SJCRH30 (cell line): Measurements from ENCODE around the gene DENND2C. TPM values are rescaled to one million over a fixed set of nuclear protein-coding genes. Genes with fewer than 3 reads are reported as not detected.
A peak's percentile ranks its signal among the peaks of the same experiment; 100 is the strongest.

ENCODE experiments used
- DNase-seq, 2 experiments: peaks; one replicate each; pipeline ENCODE4 v3.0.0-alpha.2; 2015 to 2020
- H3K27ac ChIP-seq: fragments of 250-450 bp; sonication (Bioruptor Pico); 2 replicates; pipeline ENCODE4 v1.5.1; 2020; ENCODE audit warnings: mild to moderate bottlenecking, moderate library complexity
- H3K27me3 ChIP-seq: fragments of 250-450 bp; sonication (Bioruptor Pico); 2 replicates; pipeline ENCODE4 v1.5.1; 2020; ENCODE audit warnings: mild to moderate bottlenecking, moderate library complexity
- H3K36me3 ChIP-seq: fragments of 250-450 bp; sonication (Bioruptor Pico); 2 replicates; pipeline ENCODE4 v1.5.1; 2020; ENCODE audit warnings: mild to moderate bottlenecking, moderate library complexity
- H3K4me1 ChIP-seq: fragments of 250-450 bp; sonication (Bioruptor Pico); 2 replicates; pipeline ENCODE4 v1.5.1; 2020; ENCODE audit warnings: mild to moderate bottlenecking, moderate library complexity
- H3K4me3 ChIP-seq: fragments of 250-450 bp; sonication (Bioruptor Pico); 2 replicates; pipeline ENCODE4 v1.5.1; 2020; ENCODE audit warnings: mild to moderate bottlenecking, moderate library complexity
- H3K9me3 ChIP-seq: fragments of 250-450 bp; sonication (Bioruptor Pico); replicated peaks from 2 replicates; pipeline ENCODE4 v1.5.1; 2020; ENCODE audit warnings: mild to moderate bottlenecking, moderate library complexity
- total RNA-seq: library from RNA; depleted of rRNA; stranded (reverse); fragments of >200 nt; shearing (Covaris generic); gene quantifications from 2 replicates; pipeline ENCODE4 v1.2.3, GENCODE V29; 2014

DENND2C gene
- total RNA-seq, 1 experiment from 2014 or later, result 2.1 TPM

DNA sequence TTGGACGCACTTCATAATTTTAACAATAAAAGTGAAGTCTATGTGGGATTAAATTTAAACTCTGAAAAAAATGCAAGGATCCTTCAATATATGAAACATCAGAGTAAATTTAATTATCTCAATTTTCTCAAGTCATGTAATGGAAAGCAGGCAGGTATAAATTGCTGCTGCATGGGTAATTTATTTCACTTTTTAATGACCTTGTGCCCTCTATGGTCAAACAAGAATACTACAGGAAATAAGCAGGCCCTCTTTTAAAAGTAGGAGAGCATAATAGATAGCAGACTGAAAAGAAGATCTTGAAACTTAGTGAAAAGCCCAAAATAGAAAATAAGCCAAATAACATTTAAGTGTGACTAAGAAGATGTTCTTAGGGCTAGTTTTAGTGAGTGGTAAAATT, 111.3 kb downstream of the DENND2C start:
- H3K27me3 ChIP-seq, result no peaks in the 10 kb centered on the region
- H3K4me1 ChIP-seq, result peaks cover 6% of the 10 kb centered on the region; the same call in 1 of the 2 replicates
- no peak overlapping the region for H3K27ac ChIP-seq
- H3K9me3 ChIP-seq, result 0 out of 2 replicates have a peak, but pooled peaks cover 6% of the 10 kb centered on the region
- no peak overlapping the region for H3K4me3 ChIP-seq
- H3K36me3 ChIP-seq, result no peaks in the 10 kb centered on the region
- peak in 1 of 2 experiments; percentile 29 for DNase-seq

DNA sequence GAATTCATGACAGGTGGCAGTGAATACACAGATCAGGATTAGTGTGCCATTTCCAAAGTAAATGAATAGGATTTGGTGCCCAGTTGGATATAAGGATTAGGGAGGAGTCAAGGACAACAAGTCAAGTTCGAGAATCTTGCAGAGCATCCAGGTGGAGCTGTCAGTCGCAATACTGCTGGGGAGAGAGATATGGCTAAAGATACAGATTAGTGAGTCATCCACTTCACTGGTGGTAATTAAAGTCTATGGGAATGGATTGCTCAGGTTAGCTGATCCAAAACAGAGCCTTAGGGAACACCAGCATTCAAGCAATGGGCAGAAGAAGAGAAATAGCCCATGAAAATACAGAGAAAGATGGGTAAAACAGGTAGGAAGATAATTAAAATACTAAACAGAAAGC, 115.3 kb downstream of the DENND2C start:
- peak; percentile 39 to 66 for DNase-seq
- Histone ChIP-seq H3K9me3 (no peaks in the 10 kb centered on the region), H3K27me3 (no peaks in the 10 kb centered on the region), H3K27ac (no peak overlapping the region), H3K36me3 (no peaks in the 10 kb centered on the region), H3K4me3 (no peak overlapping the region), H3K4me1 (peaks cover 3% of the 10 kb centered on the region; the same call in 1 of the 2 replicates)

DNA sequence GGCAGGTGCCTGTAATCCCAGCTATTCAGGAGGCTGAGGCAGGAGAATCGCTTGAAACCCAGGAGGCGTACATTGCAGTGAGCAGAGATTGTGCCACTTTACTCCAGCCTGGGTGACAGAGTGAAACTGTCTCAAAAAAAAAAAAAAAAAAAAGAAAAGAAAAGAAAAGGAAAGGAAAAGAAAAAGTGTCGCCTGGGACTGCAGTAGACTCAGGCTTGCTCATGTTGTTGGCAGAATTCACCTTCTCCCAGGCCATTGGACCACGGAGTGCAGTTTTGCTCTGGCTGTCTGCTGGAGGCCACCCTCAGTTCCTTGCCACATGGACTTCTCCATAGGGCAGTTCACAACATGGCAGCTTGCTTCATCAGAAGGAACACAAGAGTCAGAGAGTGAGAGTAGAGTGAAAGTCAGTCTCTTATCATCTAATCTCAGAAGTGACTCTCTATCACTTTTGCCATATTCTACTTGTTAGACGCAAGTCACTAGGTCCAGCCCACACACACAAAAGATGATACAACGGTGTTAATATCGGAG, 117.7 kb downstream of the DENND2C start:
- no peaks in the 10 kb centered on the region for H3K27me3 ChIP-seq
- H3K27ac ChIP-seq, result no peak overlapping the region
- peaks cover 3% of the 10 kb centered on the region; the same call in 1 of the 2 replicates for H3K4me1 ChIP-seq
- H3K4me3 ChIP-seq, result no peak overlapping the region
- DNase-seq, result no peak
- no peaks in the 10 kb centered on the region for H3K9me3 ChIP-seq
- no peaks in the 10 kb centered on the region for H3K36me3 ChIP-seq

DNA sequence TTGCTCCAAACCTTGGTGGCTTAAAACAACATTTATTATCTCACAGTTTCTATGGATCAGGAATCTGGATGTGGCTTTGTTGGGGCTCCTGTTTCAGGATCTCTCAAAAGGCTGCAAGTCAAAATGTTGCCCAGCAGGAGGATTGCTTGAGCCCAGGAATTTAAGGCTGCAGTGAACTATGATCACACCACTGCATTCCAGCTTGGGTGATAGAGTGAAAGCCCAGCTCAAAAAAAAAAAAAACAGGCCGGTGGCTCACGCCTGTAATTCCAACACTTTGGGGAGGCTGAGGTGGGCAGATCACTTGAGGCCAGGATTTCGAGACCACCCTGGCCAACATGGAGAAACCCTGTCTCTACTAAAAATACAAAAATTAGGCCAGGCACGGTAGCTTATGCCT, 118.4 kb downstream of the DENND2C start:
- Histone ChIP-seq H3K4me3 (no peak overlapping the region), H3K27me3 (no peaks in the 10 kb centered on the region), H3K9me3 (no peaks in the 10 kb centered on the region), H3K36me3 (no peaks in the 10 kb centered on the region), H3K4me1 (peaks cover 3% of the 10 kb centered on the region; the same call in 1 of the 2 replicates), H3K27ac (no peak overlapping the region)
- DNase-seq, result peak in 1 of 2 experiments; percentile 7

DNA sequence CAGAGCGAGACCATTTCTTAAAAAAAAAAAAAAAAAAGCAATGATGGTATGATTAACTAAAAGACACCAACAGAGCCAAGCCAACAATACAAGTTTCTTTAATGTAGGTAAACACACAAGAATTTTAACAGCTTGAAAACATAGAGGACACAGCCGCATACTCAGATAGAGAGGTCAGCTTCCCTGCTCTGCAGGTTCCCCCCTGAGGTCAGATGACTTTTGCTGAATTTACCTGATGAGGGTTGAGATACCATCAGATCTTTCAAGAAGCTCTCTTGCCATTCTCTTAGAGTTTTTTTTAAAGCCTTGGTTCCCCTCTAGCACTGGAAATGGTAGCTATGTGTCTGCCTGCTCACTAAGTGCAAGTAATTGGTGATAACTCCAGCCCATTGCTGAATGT, 119.5 kb downstream of the DENND2C start:
- Histone ChIP-seq H3K4me3 (no peak overlapping the region), H3K36me3 (no peaks in the 10 kb centered on the region), H3K4me1 (peaks cover 3% of the 10 kb centered on the region; the same call in 1 of the 2 replicates), H3K27ac (no peak overlapping the region), H3K27me3 (no peaks in the 10 kb centered on the region), H3K9me3 (no peaks in the 10 kb centered on the region)
- no peak for DNase-seq

DNA sequence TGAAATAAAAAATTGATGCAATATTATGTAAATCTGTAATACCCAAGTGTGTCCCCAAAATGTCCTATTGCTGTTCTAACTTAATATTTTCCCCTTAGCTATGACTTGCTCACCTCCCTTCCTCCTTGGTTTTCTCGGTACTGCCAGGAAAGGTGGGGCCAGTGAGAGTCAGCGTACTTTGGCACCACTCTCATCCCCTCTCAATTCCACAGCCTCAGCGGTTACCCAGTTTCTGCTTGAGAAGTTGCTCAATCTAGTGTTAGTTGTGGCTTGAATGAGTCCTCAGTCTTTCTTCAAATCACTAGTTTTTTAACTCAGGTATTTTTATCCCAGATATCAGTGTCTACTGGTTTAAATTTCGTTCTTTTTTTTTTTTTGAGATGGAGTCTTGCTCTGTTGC, 120.7 kb downstream of the DENND2C start:
- H3K4me3 ChIP-seq, result no peak overlapping the region
- DNase-seq, result no peak
- no peaks in the 10 kb centered on the region for H3K4me1 ChIP-seq
- H3K36me3 ChIP-seq, result no peaks in the 10 kb centered on the region
- no peak overlapping the region for H3K27ac ChIP-seq
- no peaks in the 10 kb centered on the region for H3K27me3 ChIP-seq
- no peaks in the 10 kb centered on the region for H3K9me3 ChIP-seq

DNA sequence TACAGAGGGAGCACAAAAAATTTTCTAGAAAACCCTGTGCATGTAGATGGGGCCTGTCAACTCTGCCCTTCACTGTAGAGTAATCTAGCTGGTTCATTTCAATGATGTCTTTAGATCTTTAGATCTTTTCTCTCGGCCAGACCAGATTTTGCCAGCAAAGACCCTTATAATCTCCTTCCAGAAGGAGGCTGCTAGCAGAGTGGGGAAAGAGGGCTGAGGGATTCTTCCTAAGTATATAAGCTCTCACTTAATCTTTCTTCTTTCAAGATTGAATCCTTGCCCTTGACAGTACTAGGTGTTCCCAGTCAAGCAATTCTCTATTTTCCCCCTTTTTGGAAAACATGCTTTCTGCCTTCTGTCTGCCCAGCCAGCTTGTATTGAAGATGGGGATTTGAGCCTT, 122.8 kb downstream of the DENND2C start:
- no peak overlapping the region for H3K4me3 ChIP-seq
- H3K4me1 ChIP-seq, result no peaks in the 10 kb centered on the region
- no peaks in the 10 kb centered on the region for H3K9me3 ChIP-seq
- H3K36me3 ChIP-seq, result no peaks in the 10 kb centered on the region
- H3K27ac ChIP-seq, result no peak overlapping the region
- no peaks in the 10 kb centered on the region for H3K27me3 ChIP-seq
- DNase-seq, result no peak

DNA sequence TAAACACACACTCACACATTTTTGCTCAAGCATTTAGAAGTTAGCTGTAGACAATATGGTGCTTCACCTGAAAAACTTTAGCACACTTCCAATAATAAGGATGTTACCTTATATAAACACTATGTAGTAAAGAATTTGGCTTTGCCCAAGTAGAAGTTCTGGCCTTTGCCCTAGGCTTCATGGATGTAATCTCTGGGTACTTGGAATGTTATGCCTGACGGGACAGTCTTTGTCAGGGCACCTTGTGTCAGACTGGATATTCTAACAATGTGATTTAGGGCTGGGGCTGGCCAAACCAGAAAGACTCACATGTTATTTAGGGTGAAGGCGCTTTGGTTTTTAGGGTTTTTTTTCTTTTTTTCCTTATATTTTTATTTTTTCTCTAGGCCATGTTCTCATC, 124.1 kb downstream of the DENND2C start:
- Histone ChIP-seq H3K4me1 (no peaks in the 10 kb centered on the region), H3K4me3 (no peak overlapping the region), H3K27ac (no peak overlapping the region), H3K27me3 (no peaks in the 10 kb centered on the region), H3K36me3 (no peaks in the 10 kb centered on the region), H3K9me3 (no peaks in the 10 kb centered on the region)
- DNase-seq, result no peak

DNA sequence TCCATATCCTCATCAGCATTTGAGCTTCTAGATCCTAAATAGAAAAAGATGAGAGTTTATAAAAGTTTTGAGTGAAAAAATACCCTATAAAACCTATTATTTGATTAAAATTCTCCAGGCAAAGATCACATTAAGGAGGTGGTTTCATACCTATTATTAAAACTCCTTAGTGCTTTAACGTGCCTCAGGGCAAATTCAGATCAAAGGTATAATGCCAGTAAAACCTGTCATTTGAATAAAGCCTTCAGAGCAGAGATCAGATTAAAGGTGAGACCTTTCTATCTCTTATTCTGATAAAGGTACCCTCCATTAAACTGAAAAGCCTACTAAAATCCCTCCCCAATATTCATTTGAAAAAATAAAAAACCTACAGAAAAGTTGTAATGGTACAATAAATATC, 124.5 kb downstream of the DENND2C start:
- no peak overlapping the region for H3K27ac ChIP-seq
- no peak overlapping the region for H3K4me3 ChIP-seq
- DNase-seq, result no peak
- H3K9me3 ChIP-seq, result no peaks in the 10 kb centered on the region
- no peaks in the 10 kb centered on the region for H3K27me3 ChIP-seq
- H3K36me3 ChIP-seq, result no peaks in the 10 kb centered on the region
- no peaks in the 10 kb centered on the region for H3K4me1 ChIP-seq

DNA sequence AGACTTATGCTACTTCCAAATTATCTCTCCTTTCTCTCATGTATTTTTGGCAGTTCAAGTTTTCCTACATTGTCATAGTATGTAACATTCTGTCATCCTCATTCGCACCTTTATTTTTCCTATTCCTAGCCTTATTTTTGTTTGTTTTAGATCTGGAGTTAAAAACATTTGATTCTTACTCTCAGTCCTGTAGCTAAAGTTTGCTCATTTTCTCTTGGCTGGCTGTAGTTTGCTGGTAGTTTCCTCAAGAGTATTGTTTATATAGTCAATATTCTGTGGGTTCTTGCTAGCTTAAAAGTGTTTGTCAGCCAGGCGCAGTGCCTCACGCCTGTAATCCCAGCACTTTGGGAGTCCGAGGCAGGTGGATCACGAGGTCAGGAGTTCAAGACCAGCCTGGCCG, 129.0 kb downstream of the DENND2C start:
- no peak for DNase-seq
- Histone ChIP-seq H3K27ac (no peak overlapping the region), H3K27me3 (no peaks in the 10 kb centered on the region)

DNA sequence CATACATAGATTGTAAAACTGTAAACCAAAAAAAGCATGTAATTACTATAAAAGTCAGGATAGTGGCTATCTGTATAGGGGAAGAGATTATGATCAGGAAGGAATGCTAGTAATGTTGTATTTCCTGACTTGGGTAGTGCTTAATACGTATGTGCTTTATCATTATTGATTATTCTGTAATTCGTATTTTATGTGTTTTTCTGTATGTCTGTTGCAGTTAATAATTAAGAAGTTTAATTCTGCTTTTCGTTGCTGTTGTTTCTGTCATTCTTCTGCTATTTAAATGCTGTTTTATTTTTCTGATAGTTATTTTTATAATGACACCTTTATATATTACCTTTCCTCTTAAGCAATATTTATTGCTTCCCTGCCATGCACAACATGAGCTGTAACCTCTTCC, 129.6 kb downstream of the DENND2C start:
- Histone ChIP-seq H3K36me3 (no peaks in the 10 kb centered on the region), H3K27ac (no peak overlapping the region), H3K4me1 (no peaks in the 10 kb centered on the region), H3K27me3 (no peaks in the 10 kb centered on the region), H3K4me3 (no peak overlapping the region), H3K9me3 (no peaks in the 10 kb centered on the region)
- no peak for DNase-seq

More for the DNA sequence above, 129.0 kb downstream of the DENND2C start:
- H3K4me1 ChIP-seq, result no peaks in the 10 kb centered on the region
- H3K9me3 ChIP-seq, result no peaks in the 10 kb centered on the region
- H3K36me3 ChIP-seq, result no peaks in the 10 kb centered on the region
- H3K4me3 ChIP-seq, result no peak overlapping the region

DNA sequence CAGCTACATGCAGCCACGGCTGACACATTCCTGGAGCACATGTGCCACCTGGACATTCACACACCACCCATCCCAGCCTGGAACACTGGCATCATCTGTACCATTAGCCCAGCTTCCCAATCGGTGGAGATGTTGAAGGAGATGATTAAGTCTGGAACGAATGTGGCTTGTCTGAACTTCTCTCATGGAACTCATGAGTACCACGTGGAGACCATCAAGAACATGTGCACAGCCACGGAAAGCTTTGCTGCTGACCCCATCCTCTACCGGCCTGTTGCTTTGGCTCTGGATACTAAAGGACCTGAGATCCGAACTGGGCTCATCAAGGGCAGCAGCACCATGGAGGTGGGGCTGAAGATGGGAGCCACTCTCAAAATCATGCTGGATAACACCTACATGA, 133.8 kb downstream of the DENND2C start:
- no peaks in the 10 kb centered on the region for H3K4me1 ChIP-seq
- no peaks in the 10 kb centered on the region for H3K36me3 ChIP-seq
- no peaks in the 10 kb centered on the region for H3K9me3 ChIP-seq
- no peak for DNase-seq
- no peaks in the 10 kb centered on the region for H3K27me3 ChIP-seq
- no peak overlapping the region for H3K27ac ChIP-seq
- no peak overlapping the region for H3K4me3 ChIP-seq

DNA sequence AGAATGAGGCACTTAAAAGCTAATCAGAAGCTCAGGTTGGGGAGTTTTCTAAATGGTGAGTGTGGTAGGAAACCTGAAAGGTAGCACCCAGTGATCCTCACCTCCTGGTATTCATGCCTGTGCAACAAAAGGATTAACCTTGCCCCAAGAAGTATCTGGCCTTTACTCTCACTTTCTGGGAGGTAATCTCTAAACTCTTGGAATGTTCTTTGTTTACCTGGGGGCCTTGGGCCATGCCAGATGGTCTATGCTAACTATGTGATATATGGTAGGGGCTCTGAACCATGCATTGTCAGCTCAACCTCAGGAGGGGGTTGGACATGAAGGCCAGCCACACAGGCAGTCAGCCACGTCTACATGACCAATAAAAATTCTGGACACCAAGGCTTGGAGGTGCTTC, 134.4 kb downstream of the DENND2C start:
- H3K4me3 ChIP-seq, result no peak overlapping the region
- no peak for DNase-seq

More for the DNA sequence above, 134.4 kb downstream of the DENND2C start:
- Histone ChIP-seq H3K9me3 (no peaks in the 10 kb centered on the region), H3K27ac (no peak overlapping the region), H3K36me3 (no peaks in the 10 kb centered on the region), H3K27me3 (no peaks in the 10 kb centered on the region), H3K4me1 (no peaks in the 10 kb centered on the region)
